Femur (tissue), 1 donor: Measurements from ENCODE around the gene RBBP4.
"Not testable (repeated sequence)": the region's sequence is repeated elsewhere in the genome, so short reads cannot be mapped to it uniquely, and the experiment has no call there.

Experiments
- DNase-seq: peaks from one replicate; pipeline ENCODE4 v3.0.0-alpha.2; 2017

Gene RBBP4

DNA sequence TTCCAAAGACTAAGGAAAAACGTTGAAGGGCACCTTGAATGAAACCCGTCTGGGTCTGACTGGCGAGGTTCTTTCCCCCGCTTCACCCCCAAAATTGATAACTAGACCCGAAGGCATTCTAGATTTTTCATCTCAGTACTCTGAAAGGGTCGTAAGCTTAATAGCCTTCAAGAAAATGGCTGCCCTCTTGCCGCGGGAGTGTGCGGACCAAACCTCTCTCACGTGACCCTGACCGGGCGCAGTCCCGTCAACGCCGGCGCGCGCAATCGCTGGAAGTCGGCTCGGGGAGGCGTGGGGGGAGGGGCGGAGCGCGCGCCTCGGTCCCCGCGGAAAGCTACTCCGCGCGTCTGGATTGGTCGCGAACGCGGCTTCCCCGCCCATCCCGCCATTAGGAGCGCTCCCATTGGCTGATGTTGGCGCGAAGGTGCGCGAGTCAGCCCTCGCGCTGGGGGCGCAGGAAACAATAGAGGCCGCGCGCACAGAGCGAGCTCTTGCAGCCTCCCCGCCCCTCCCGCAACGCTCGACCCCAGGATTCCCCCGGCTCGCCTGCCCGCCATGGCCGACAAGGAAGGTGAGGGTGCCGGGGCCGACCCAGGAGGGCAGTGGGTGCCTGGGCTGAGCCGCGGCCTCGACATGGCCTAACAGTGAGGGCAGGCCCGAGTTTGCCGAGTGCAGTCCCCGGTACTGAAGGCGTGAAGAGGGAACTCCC is at the start of gene RBBP4:
Gene RBBP4 (plus strand): TSS at position 457 of the 709 bp plus-strand sequence. CDS start 99 bp downstream, at position 556.
- DNase-seq: peak; percentile 99

DNA sequence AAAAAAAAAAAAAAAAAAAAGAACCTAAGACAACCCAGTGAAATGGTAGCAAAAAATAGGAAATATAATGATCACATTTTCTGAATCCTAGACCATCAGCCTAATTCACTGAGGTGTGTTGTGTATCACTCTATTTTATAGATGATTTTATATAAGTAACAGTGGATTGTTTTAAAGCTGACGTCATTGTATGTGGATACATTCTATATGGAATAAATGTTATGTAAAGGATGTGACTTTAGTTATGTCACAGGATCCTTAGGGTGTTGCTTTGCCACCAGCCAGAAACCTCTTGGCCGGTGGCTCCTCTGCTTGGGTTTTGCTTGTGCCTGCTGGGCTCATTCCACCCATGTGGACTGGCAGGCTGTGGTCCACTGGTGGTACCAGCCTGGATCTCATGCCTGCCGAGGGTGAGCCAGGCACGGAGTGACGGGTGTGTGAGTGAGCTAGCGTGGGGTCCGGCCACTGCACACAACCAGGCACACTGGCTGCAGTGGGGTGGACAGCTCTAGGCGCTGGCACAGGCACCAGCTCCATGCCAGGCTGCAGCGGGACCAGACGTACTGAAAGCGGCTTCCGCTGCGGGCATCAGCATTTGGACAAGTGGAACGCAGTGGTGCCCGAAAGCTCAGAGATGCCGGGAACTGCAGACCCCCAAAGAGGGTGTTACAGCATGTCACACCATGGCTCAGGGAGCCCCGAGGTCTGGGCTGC is 45.1 kb upstream of the RBBP4 start:
- no peak for DNase-seq

GRCh38 chr1:32606565-32607371 is 44.2 kb upstream of the RBBP4 start:
- no peak for DNase-seq

GRCh38 chr1:32609180-32609579 is 41.8 kb upstream of the RBBP4 start:
- no peak for DNase-seq

- DNase-seq: no peak
Observed at GRCh38 chr1:32611859-32612188, 39.2 kb upstream of the RBBP4 start.

GRCh38 chr1:32612189-32612881 is 38.7 kb upstream of the RBBP4 start:
- DNase-seq: peak; percentile 73

DNA sequence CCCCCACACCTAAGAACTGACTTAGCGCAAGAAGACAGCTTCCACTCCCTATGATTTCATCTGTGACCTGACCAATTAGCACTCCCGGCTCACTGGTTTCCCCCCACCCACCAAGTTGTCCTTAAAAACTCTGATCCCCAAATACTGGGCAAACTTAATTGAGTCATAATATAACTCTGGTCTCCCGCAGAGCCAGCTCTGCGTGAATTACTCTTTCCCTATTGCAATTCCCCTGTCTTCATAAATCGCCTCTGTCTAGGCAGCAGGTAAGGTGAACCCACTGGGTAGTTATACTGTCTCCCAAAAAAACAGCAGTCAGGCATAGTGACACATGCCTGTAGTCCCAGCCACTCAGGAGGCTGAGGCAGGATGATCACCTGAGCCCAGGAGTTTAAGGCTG is 37.5 kb upstream of the RBBP4 start:
- DNase-seq: no peak

GRCh38 chr1:32618673-32619221 is 32.3 kb upstream of the RBBP4 start:
- DNase-seq: no peak

GRCh38 chr1:32619701-32620485 is 31.1 kb upstream of the RBBP4 start:
- no peak for DNase-seq

DNA sequence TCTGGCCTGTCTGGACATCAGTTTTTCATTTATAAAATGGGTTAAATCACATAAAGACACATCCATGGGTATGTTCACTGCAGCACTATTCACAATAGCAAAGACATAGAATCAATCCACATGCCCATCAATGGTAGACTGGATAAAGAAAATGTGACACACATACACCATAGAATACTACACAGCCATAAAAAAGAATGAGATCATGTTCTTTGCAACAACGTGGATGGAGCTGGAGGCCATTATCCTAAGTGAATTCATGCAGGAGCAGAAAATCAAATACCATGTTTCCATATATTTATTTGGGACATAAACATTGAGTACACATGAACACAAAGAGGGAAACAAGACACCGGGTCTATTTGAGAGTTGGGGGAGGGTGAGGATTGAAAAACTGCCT is 28.8 kb upstream of the RBBP4 start:
- no peak for DNase-seq

- DNase-seq: no peak
Observed at GRCh38 chr1:32622806-32623681, 28.0 kb upstream of the RBBP4 start.

- DNase-seq: no peak
Observed at GRCh38 chr1:32623775-32624174, 27.2 kb upstream of the RBBP4 start.

GRCh38 chr1:32626176-32626575 is 24.8 kb upstream of the RBBP4 start:
- DNase-seq: no peak

- no peak for DNase-seq
Observed at GRCh38 chr1:32627596-32628162, 23.3 kb upstream of the RBBP4 start.

GRCh38 chr1:32630173-32630572 is 20.8 kb upstream of the RBBP4 start:
- DNase-seq: not testable (repeated sequence)

GRCh38 chr1:32632829-32633228 is 18.2 kb upstream of the RBBP4 start:
- no peak for DNase-seq

DNA sequence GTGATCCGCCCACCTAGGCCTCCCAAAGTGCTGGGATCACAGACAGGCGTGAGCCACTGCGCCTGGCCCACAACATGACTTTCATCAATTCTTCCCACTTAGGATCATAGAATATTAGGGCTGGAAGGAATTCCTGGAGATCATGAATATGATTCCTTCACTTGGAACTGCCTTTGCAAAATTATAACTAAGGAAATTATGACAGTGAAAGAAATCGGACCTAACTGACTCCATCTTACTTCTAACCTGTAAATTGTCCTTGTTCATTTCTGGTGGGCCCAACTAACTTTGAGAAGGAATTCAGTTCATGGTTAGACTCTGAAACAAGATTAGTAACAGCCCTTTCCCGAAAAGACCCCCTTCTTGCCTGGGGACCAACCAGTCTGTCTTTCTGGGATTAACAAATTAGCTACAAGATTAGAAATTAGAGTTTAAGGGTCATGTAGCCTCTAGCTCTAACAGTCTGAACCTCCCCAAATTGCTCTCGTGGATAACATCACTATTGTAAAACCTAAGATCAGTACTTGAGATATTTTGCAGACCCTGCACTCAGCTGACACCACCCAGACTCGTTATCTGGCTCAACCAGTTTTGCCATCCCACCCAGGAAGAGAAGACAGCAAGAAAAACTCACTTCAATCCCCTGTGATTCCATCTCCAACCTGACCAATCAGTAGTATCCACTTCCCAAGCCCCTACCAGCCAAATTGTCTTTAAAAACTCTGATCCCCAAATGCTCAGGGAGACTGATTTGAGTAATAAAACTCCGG is 15.3 kb upstream of the RBBP4 start:
- no peak for DNase-seq

- DNase-seq: no peak
Observed at GRCh38 chr1:32636914-32637645, 13.9 kb upstream of the RBBP4 start.

DNA sequence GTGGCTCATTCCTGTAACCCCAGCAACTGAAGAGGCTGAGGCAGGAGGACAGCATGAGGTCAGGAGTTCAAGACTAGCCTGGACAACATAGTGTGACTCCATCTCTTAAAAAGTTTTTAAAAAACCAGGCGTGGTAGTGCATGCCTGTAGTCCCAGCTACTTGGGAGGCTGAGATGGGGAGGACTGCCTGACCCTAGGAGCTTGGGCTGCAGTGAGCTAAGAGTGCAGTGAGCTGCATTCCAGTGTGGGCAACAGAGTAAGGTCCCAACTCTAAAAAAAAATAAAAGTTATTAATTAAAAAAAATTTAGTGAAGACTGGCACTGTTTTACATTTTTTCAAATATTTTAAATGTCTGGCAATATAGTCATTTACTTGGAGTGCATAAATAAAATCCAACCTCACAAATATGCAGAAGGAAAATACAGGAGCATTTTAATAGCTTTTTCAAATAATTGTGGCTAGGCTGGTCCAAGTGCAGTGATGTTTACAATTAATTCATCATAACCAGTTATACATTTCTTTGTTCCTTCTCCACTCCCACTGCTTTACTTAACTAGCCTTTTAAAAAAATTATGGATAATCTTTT is 11.4 kb upstream of the RBBP4 start:
- DNase-seq: no peak
